HEK293T (cell line): Measurements from ENCODE around the gene SLC26A4.

Experiments used
- ARNT ChIP-seq: fragments of 450-650 bp; IDR thresholded peaks from 2 replicates; pipeline ENCODE4 v1.6.1; 2017; ENCODE audit warnings: mild to moderate bottlenecking
- BHLHE40 ChIP-seq: fragments of 450-650 bp; IDR thresholded peaks from 2 replicates; pipeline ENCODE4 v1.6.1; 2016; ENCODE audit warnings: mild to moderate bottlenecking, moderate library complexity, borderline replicate concordance
- CTBP1 ChIP-seq: fragments of 450-650 bp; IDR thresholded peaks from 2 replicates; pipeline ENCODE4 v1.6.1; 2016; ENCODE audit warnings: borderline replicate concordance
- ELF4 ChIP-seq: fragments of 450-650 bp; IDR thresholded peaks from 2 replicates; pipeline ENCODE4 v1.6.1; 2017; ENCODE audit warnings: antibody characterized with exemption
- FOXK2 ChIP-seq: fragments of 450-650 bp; IDR thresholded peaks from 2 replicates; pipeline ENCODE4 v1.6.1; 2016; ENCODE audit warnings: mild to moderate bottlenecking
- FOXM1 ChIP-seq: fragments of 450-650 bp; IDR thresholded peaks from 2 replicates; pipeline ENCODE4 v1.6.1; 2017; ENCODE audit warnings: mild to moderate bottlenecking, borderline replicate concordance
- LEF1 ChIP-seq: fragments of 450-650 bp; IDR thresholded peaks from 2 replicates; pipeline ENCODE4 v1.6.1; 2017; ENCODE audit warnings: mild to moderate bottlenecking, borderline replicate concordance
- SP1 ChIP-seq: fragments of 450-650 bp; IDR thresholded peaks from 2 replicates; pipeline ENCODE4 v1.6.1; 2017
- SUZ12 ChIP-seq: fragments of 450-650 bp; IDR thresholded peaks from 2 replicates; pipeline ENCODE4 v1.6.1; 2016; ENCODE audit warnings: mild to moderate bottlenecking
- TARDBP ChIP-seq: fragments of 450-650 bp; IDR thresholded peaks from 2 replicates; pipeline ENCODE4 v1.6.1; 2016
- ZNF384 ChIP-seq: fragments of 450-650 bp; IDR thresholded peaks from 2 replicates; pipeline ENCODE4 v1.6.1; 2016
- TF ChIP-seq, protein P1 (sequence below): fragments of 450-650 bp; IDR thresholded peaks from 2 replicates; pipeline ENCODE4 v1.6.1; 2016

DNA sequence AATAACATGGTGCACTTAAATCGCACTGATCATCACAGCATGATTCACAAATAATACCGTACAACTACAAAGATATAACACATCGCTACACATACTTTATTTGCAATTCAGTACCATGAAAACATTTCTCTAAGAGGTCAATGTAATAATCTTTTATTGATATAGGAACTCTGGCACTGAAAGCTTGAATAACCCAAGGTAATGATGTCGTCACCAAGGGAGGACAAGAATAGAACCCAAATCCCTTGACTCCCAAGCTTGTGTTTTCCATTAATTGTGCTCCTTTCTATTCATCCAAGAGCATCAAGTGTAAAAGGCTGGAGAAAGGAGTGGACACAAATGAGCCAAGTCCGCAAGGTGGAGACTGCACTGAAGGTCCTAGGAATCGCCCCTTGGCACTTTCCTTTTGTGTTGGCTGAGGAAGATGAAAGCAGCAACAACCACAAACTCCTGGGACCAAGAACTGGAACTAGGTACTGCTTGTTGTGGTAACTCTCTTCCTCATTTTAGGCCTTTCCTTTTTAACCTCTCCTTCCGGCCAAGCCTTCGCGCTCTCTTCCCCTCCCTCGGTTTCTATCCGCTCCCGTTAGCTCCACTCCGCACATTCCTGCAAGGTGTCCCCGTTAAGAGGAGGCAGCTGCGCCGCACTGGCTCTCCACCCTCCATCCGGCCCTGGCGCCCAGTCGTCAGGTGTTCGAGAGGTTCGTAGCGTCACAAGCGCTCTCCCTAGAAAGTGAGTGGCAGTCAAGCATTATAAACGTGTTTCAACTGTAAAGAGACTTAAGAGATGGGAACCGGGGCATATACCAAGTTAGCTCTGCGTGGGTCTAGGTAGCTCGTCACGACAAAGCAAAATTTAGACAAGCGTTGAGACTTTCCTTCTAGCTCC lies 82.3 kb downstream of the SLC26A4 start:
- TF ChIP-seq ELF4 (no peak), SP1 (no peak), LEF1 (no peak), TARDBP (no peak), SUZ12 (no peak), FOXM1 (no peak), BHLHE40 (no peak), ARNT (no peak), FOXK2 (no peak), CTBP1 (no peak), ZNF384 (no peak)
- TF ChIP-seq, protein P1, sequence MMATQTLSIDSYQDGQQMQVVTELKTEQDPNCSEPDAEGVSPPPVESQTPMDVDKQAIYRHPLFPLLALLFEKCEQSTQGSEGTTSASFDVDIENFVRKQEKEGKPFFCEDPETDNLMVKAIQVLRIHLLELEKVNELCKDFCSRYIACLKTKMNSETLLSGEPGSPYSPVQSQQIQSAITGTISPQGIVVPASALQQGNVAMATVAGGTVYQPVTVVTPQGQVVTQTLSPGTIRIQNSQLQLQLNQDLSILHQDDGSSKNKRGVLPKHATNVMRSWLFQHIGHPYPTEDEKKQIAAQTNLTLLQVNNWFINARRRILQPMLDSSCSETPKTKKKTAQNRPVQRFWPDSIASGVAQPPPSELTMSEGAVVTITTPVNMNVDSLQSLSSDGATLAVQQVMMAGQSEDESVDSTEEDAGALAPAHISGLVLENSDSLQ, result peak; percentile 47; the same call in 1 of the 2 replicates
